ENCODE results near the gene SNX24.

- TF ChIP-seq CTCF (tag by site-specific recombination; IDR thresholded peaks at IDR 0.05) (no peak), ZNF521 (tag by site-specific recombination; IDR thresholded peaks at IDR 0.05) (no peak), KLF16 (tag by site-specific recombination; IDR thresholded peaks at IDR 0.05) (no peak), ZNF221 (tag by site-specific recombination; IDR thresholded peaks at IDR 0.05; ENCODE audit: borderline replicate concordance) (no peak), YY1 (tag by site-specific recombination; IDR thresholded peaks at IDR 0.05) (no peak), ZBTB11 (tag by site-specific recombination; conservative IDR thresholded peaks at IDR 0.05; ENCODE audit: low read depth) (no peak), ZNF530 (tag by site-specific recombination; IDR thresholded peaks at IDR 0.05; ENCODE audit: low read depth) (no peak), PBX3 (CRISPR knock-in tag; IDR thresholded peaks at IDR 0.05) (no peak), ZNF623 (tag by site-specific recombination; IDR thresholded peaks at IDR 0.05) (no peak), ELK4 (IDR thresholded peaks at IDR 0.05; ENCODE audit: borderline replicate concordance, low read depth, low read length) (no peak), ZNF366 (tag by site-specific recombination; conservative IDR thresholded peaks at IDR 0.05) (no peak), ZSCAN18 (tag by site-specific recombination; IDR thresholded peaks at IDR 0.05) (no peak), ZBTB21 (tag by site-specific recombination; IDR thresholded peaks at IDR 0.05) (no peak)
These were observed 109.3 kb downstream of the SNX24 start for GRCh38 chr5:122954719-122955118.

Data from HEK293 (cell line).